HG03066 (cell line): Measurements from ENCODE around the gene CDX1.

Experiments used
- ATAC-seq: cut with Tn5 transposase; IDR thresholded peaks from one replicate; pipeline ENCODE4 v1.9.1; 2021; ENCODE audit warnings: low read depth; ENCODE audit not compliant: unreplicated experiment

Gene CDX1

DNA sequence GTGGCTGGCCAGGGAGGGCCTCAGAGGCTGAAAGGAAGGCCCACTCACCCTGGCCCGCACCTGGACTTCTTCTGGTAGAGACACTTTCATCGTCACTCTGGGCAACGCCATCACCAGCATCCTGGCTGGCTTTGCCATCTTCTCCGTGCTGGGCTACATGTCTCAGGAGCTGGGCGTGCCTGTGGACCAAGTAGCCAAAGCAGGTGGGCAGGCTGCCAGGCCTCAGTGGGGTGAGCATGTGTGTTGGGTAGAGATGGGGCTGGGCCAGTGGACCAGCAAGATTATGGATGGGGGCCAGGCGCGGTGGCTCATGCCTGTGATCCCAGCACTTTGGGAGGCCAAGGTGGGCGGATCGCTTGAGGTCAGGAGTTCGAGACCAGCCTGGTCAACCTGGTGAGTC lies 35.9 kb downstream of the CDX1 start:
- no peak for ATAC-seq

DNA sequence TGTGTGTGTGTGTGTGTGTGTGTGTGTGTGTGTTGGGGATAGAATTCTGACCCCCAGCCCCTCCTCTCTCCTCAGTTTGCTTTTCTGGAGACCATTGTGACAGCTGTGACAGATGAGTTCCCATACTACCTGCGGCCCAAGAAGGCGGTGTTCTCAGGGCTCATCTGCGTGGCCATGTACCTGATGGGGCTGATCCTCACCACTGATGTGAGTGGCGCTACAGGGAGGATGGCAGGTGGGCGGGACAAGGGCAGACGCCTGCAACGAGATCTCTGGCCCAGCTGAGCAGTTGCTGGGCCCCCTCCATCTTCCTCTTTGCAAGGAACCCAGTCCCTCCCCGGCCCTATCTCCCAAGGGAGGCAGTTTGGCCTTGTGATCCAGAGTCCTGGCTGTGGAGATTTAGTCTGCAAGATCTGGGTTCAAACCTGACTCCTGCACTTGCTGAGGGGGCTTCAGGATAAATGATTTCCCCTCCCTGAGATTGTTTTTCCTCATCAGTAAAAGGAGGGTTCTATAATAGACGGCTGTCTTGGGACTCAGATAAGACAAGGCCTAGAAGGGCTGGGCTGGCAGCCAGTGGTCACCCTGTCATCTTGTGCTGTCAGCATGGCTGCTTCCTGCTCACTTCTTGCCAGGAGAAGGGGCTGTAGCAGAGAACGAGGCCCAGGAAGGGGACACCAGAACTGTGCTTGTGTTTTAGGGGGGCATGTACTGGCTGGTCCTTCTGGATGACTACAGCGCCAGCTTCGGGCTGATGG lies 37.4 kb downstream of the CDX1 start:
- no peak for ATAC-seq

- ATAC-seq = no peak
These were observed 38.0 kb downstream of the CDX1 start for GRCh38 chr5:150204590-150204960.

- no peak for ATAC-seq
These were observed 39.7 kb downstream of the CDX1 start for GRCh38 chr5:150206098-150206778.

GRCh38 chr5:150206779-150207115 lies 40.2 kb downstream of the CDX1 start:
- no peak for ATAC-seq

DNA sequence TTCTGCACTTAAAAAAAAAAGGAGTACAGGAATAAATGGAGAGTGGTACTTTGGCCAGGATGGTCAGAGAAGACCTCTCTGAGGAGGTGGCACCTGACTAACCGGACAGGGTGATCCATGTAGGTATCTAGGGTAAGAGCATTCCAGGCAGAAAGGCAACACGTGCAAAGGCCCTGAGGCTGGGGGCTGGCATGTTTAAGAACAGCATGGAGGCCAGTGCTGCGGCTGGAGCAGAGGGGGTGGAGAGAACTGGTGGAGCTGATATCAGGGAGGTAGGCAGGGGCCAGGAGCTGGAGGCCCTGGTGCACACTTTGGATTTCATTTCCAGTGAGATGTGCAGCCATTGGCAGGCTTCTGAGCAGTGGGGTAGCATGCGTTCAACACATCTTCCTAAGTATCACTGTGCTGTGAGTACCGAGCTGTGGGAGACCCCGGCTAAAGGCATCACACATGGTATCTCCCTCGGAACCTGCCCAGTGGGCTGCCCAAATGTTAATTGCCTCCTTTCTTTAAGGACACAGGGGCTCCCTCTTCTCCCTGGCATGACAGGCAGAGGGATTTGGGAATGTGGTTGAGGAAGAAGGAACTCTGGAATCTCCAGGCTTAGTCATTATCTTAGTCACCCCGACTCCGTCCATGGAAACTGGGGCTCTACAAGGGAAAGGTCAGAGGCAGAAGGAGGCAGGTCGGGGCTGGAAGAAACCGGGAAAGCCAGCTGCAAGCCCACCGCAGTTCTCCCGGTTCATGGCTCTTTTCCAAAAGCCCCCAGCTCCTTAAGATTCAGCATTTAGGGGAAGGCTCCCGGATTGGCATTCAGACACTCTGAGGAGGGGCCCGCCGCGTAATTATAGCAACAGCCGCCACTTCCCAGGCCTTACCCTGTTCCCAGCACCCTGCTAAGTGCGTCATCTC lies 41.9 kb downstream of the CDX1 start:
- no peak for ATAC-seq

- no peak for ATAC-seq
These were observed 42.6 kb downstream of the CDX1 start for GRCh38 chr5:150209099-150209635.

- ATAC-seq = no peak
These were observed 44.1 kb downstream of the CDX1 start for GRCh38 chr5:150210644-150211043.

- ATAC-seq = no peak
These were observed 44.8 kb downstream of the CDX1 start for GRCh38 chr5:150211156-150212030.

DNA sequence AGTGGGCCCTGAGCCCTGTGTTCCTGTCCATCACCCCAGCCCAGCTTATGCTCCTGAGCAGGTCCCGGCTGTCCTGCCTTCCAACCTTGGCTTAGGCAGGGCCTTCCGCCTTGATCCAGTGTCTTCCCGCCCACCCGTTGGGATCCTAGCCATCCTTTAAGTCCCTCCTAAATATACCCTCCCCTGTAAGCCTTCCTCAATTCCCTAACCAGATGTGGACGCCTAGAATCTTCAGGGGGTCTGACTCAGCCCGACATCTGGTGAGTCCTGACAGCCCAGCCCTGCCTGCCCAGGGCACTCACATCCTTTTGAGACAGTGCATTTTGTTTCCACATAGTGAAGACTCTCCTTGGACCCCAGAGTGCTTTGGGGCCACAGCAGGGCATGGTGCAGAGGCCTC lies 47.0 kb downstream of the CDX1 start:
- no peak for ATAC-seq

GRCh38 chr5:150214289-150214688 lies 47.7 kb downstream of the CDX1 start:
- ATAC-seq = no peak

GRCh38 chr5:150215979-150216944 lies 49.7 kb downstream of the CDX1 start:
- no peak for ATAC-seq

GRCh38 chr5:150217038-150217437 lies 50.5 kb downstream of the CDX1 start:
- ATAC-seq = no peak

GRCh38 chr5:150217873-150218692 lies 51.5 kb downstream of the CDX1 start:
- peak; percentile 79 for ATAC-seq

DNA sequence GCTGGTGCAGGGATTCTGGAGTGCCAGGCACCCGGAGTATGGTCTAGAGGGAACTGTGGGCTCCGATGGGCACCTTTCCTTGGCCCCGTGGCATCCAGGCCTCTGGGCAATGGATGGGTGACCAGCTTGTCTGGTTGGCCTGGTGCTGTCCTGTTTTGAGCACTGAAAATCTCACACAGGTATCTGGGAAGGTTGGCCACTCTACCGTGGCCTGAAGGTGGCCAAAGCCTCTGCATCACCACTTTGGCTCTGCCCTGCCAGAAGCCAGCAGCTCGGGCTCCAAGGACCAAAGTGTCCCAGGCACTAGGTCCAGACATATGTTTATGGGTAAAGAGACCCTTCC lies 52.1 kb downstream of the CDX1 start:
- no peak for ATAC-seq

DNA sequence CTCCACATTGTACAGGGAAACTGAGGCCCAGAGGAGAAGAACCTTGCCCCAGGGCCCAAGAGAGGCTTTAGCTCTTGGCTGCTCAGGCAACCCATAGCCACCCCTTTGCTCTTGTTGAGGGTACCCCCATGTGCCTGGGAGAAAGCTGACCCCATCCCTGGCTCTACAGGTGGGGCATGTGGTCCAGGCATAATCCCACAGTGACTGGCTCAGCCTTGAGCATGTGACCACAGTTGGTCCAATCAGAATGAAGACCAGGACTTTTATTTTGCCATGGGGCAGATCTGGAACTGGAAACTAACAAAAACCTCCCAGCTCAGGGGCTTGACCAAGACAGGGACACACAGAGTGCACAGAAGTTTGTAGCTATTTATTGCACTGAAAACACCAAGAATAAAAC lies 52.6 kb downstream of the CDX1 start:
- no peak for ATAC-seq

- no peak for ATAC-seq
These were observed 53.3 kb downstream of the CDX1 start for GRCh38 chr5:150219861-150220260.

- ATAC-seq = no peak
These were observed 54.9 kb downstream of the CDX1 start for GRCh38 chr5:150221471-150221870.
